DOHH2 (cell line): ENCODE data around the gene CACNB4.

ENCODE experiments used
- H3F3A ChIP-seq: fragments of 200-600 bp; sonication (generic), shearing (Covaris generic); 2 replicates; pipeline ENCODE4 v1.6.0; 2016; ENCODE audit warnings: antibody characterized with exemption, mild to moderate bottlenecking; ENCODE audit not compliant: control insufficient read depth, insufficient read depth
- H3K27ac ChIP-seq: fragments of 200-600 bp; sonication (generic); 2 replicates; pipeline ENCODE4 v1.5.1; 2014; ENCODE audit warnings: low read depth, mild to moderate bottlenecking, low read length, moderate library complexity
- H3K27me3 ChIP-seq: fragments of 200-600 bp; sonication (generic); 2 replicates; pipeline ENCODE4 v1.6.1; 2014; ENCODE audit warnings: mild to moderate bottlenecking, low read length, mixed read lengths; ENCODE audit not compliant: control insufficient read depth
- H3K36me3 ChIP-seq: fragments of 200-600 bp; sonication (generic); 2 replicates; pipeline ENCODE4 v1.6.1; 2014; ENCODE audit warnings: mild to moderate bottlenecking, low read length, moderate library complexity, mixed read lengths; ENCODE audit not compliant: control insufficient read depth
- H3K4me1 ChIP-seq: fragments of 200-600 bp; sonication (generic); 2 replicates; pipeline ENCODE4 v1.6.1; 2014; ENCODE audit warnings: mild to moderate bottlenecking, low read length, mixed read lengths; ENCODE audit not compliant: control insufficient read depth
- H3K4me2 ChIP-seq: fragments of 200-600 bp; sonication (generic); 2 replicates; pipeline ENCODE4 v1.6.0; 2014; ENCODE audit warnings: mild to moderate bottlenecking, low read length, moderate library complexity
- H3K4me3 ChIP-seq: fragments of 200-600 bp; sonication (generic); 2 replicates; pipeline ENCODE4 v1.5.1; 2014; ENCODE audit warnings: mild to moderate bottlenecking, low read length, mixed read lengths
- H3K79me2 ChIP-seq: fragments of 200-600 bp; sonication (generic); 2 replicates; pipeline ENCODE4 v1.6.1; 2014; ENCODE audit warnings: mild to moderate bottlenecking, low read length, mixed read lengths; ENCODE audit not compliant: control insufficient read depth
- H3K9me2 ChIP-seq: fragments of 200-600 bp; sonication (generic); replicated peaks from 2 replicates; pipeline ENCODE4 v1.6.1; 2014; ENCODE audit warnings: mild to moderate bottlenecking, low read length, mixed read lengths; ENCODE audit not compliant: control insufficient read depth
- H3K9me3 ChIP-seq: fragments of 200-600 bp; sonication (generic); 2 replicates; pipeline ENCODE4 v1.6.1; 2014; ENCODE audit warnings: antibody characterized with exemption, low read length, mixed read lengths; ENCODE audit not compliant: control insufficient read depth, insufficient read depth
- H4K20me1 ChIP-seq: fragments of 200-600 bp; sonication (generic); 2 replicates; pipeline ENCODE4 v1.6.0; 2014; ENCODE audit warnings: low read depth, mild to moderate bottlenecking, antibody characterized with exemption, low read length, moderate library complexity; ENCODE audit not compliant: control insufficient read depth, insufficient read depth
- CTCF ChIP-seq: fragments of 200-600 bp; sonication (generic); IDR thresholded peaks from one replicate; pipeline ENCODE4 v1.5.1; 2014; ENCODE audit warnings: antibody characterized with exemption, mild to moderate bottlenecking, low read depth, low read length; ENCODE audit not compliant: poor library complexity, severe bottlenecking
- EZH2phosphoT487 ChIP-seq: fragments of 200-600 bp; sonication (generic); IDR thresholded peaks from 2 replicates; pipeline ENCODE4 v1.6.1; 2017; ENCODE audit warnings: borderline replicate concordance, mild to moderate bottlenecking, antibody characterized with exemption, low read length, moderate library complexity, mixed read lengths

The CACNB4 gene

GRCh38 chr2:151869291-151869690 lies 229.6 kb downstream of the CACNB4 start:
- Histone ChIP-seq H3K36me3 (no peaks in the 10 kb centered on the region), H3K9me2 (no peaks in the 10 kb centered on the region), H4K20me1 (no peaks in the 10 kb centered on the region), H3K27ac (no peak overlapping the region), H3F3A (no peaks in the 10 kb centered on the region), H3K9me3 (no peaks in the 10 kb centered on the region), H3K4me3 (no peak overlapping the region), H3K4me1 (no peaks in the 10 kb centered on the region), H3K79me2 (no peaks in the 10 kb centered on the region), H3K27me3 (peaks cover 6% of the 10 kb centered on the region; the same call in 1 of the 2 replicates), H3K4me2 (no peak overlapping the region)
- no peak for TF ChIP-seq EZH2phosphoT487
- TF ChIP-seq CTCF = no peak

- no peaks in the 10 kb centered on the region for H3K9me3 ChIP-seq
- peaks cover 14% of the 10 kb centered on the region for H3K27me3 ChIP-seq
These were observed 236.1 kb downstream of the CACNB4 start for GRCh38 chr2:151862700-151863099.

GRCh38 chr2:151861174-151861573 lies 237.7 kb downstream of the CACNB4 start:
- H3F3A ChIP-seq = no peaks in the 10 kb centered on the region
- no peaks in the 10 kb centered on the region for H3K36me3 ChIP-seq
- H3K9me3 ChIP-seq = no peaks in the 10 kb centered on the region
- no peaks in the 10 kb centered on the region for H3K4me1 ChIP-seq
- H3K79me2 ChIP-seq = no peaks in the 10 kb centered on the region
- H3K9me2 ChIP-seq = no peaks in the 10 kb centered on the region
- no peaks in the 10 kb centered on the region for H4K20me1 ChIP-seq
- no peak overlapping the region for H3K27ac ChIP-seq
- H3K4me2 ChIP-seq = no peak overlapping the region
- H3K4me3 ChIP-seq = no peak overlapping the region
- TF ChIP-seq EZH2phosphoT487 (no peak), CTCF (no peak)
- peaks cover 14% of the 10 kb centered on the region for H3K27me3 ChIP-seq

More at GRCh38 chr2:151862700-151863099, 236.1 kb downstream of the CACNB4 start:
- Histone ChIP-seq H3K79me2 (no peaks in the 10 kb centered on the region), H4K20me1 (no peaks in the 10 kb centered on the region), H3K4me3 (no peak overlapping the region), H3F3A (no peaks in the 10 kb centered on the region), H3K9me2 (no peaks in the 10 kb centered on the region), H3K36me3 (no peaks in the 10 kb centered on the region), H3K4me2 (no peak overlapping the region), H3K27ac (no peak overlapping the region), H3K4me1 (no peaks in the 10 kb centered on the region)
- no peak for TF ChIP-seq EZH2phosphoT487
- TF ChIP-seq CTCF = no peak

- H3K36me3 ChIP-seq = no peaks in the 10 kb centered on the region
- no peaks in the 10 kb centered on the region for H3K79me2 ChIP-seq
- H3K27me3 ChIP-seq = peaks cover 14% of the 10 kb centered on the region
- no peak for TF ChIP-seq EZH2phosphoT487
- TF ChIP-seq CTCF = no peak
- H3F3A ChIP-seq = no peaks in the 10 kb centered on the region
- no peak overlapping the region for H3K4me3 ChIP-seq
- H3K9me3 ChIP-seq = no peaks in the 10 kb centered on the region
- no peak overlapping the region for H3K4me2 ChIP-seq
- no peaks in the 10 kb centered on the region for H4K20me1 ChIP-seq
- H3K27ac ChIP-seq = no peak overlapping the region
- no peaks in the 10 kb centered on the region for H3K9me2 ChIP-seq
- H3K4me1 ChIP-seq = no peaks in the 10 kb centered on the region
These were observed 238.2 kb downstream of the CACNB4 start for GRCh38 chr2:151860613-151861146.
